Smooth muscle cell (in vitro differentiated cells): Measurements from ENCODE around the gene GLS. TPM values are rescaled to one million over a fixed set of nuclear protein-coding genes. Genes with fewer than 3 reads are reported as not detected.

Experiments
- DNase-seq: peaks from one replicate; lab custom pipeline; 2025; ENCODE audit not compliant: unreplicated experiment; lab: John Stamatoyannopoulos, UW
- H2AFZ ChIP-seq: fragments of 200-600 bp; sonication (generic); 2 replicates; pipeline ENCODE4 v1.6.0; 2016; ENCODE audit warnings: antibody characterized with exemption, low read depth, mild to moderate bottlenecking
- H3F3A ChIP-seq: fragments of 200-600 bp; sonication (generic); 2 replicates; pipeline ENCODE4 v1.6.0; 2017; ENCODE audit warnings: antibody characterized with exemption, low read depth
- H3K27ac ChIP-seq: fragments of 200-600 bp; sonication (generic); 2 replicates; pipeline ENCODE4 v1.5.1; 2016; ENCODE audit warnings: low read depth, mild to moderate bottlenecking
- H3K27me3 ChIP-seq: fragments of 200-600 bp; sonication (generic); 2 replicates; pipeline ENCODE4 v1.6.1; 2016; ENCODE audit warnings: low read depth, mild to moderate bottlenecking
- H3K36me3 ChIP-seq: fragments of 200-600 bp; sonication (generic); 2 replicates; pipeline ENCODE4 v1.5.1; 2016; ENCODE audit warnings: low read depth
- H3K4me1 ChIP-seq: fragments of 200-600 bp; sonication (generic); 2 replicates; pipeline ENCODE4 v1.5.1; 2016; ENCODE audit warnings: low read depth
- H3K4me2 ChIP-seq: fragments of 200-600 bp; sonication (generic); 2 replicates; pipeline ENCODE4 v1.6.0; 2016; ENCODE audit warnings: mild to moderate bottlenecking
- H3K4me3 ChIP-seq: fragments of 200-600 bp; sonication (generic); 2 replicates; pipeline ENCODE4 v1.5.1; 2016; ENCODE audit warnings: mild to moderate bottlenecking
- H3K79me2 ChIP-seq: fragments of 200-600 bp; sonication (generic); 2 replicates; pipeline ENCODE4 v1.6.0; 2016; ENCODE audit warnings: low read depth, mild to moderate bottlenecking
- H3K9ac ChIP-seq: fragments of 200-600 bp; sonication (generic); 2 replicates; pipeline ENCODE4 v1.6.0; 2016; ENCODE audit warnings: low read depth
- H3K9me3 ChIP-seq: fragments of 200-600 bp; sonication (generic); replicated peaks from 2 replicates; pipeline ENCODE4 v1.5.1; 2016; ENCODE audit warnings: low read depth
- H4K20me1 ChIP-seq: fragments of 200-600 bp; sonication (generic); 2 replicates; pipeline ENCODE4 v1.6.0; 2016; ENCODE audit warnings: low read depth
- CTCF ChIP-seq: fragments of 200-600 bp; sonication (generic); IDR thresholded peaks from 2 replicates; pipeline ENCODE4 v1.5.1; 2017; ENCODE audit warnings: borderline replicate concordance, mild to moderate bottlenecking, antibody characterized with exemption; ENCODE audit not compliant: insufficient read depth, poor library complexity, severe bottlenecking
- WGBS: methylation state at CpG from one replicate; pipeline ENCODE4 v1.1.7; 2016; ENCODE audit warnings: low lambda C conversion rate; 5-methylcytosine and 5-hydroxymethylcytosine counted together
- polyA plus RNA-seq: library from polyadenylated mRNA; unstranded; fragments of >200 nt; fragmentation: Nextera tagmentation; extraction: Ambion mirVana; gene quantifications from 2 replicates; pipeline ENCODE4 v1.2.1, GENCODE V29; 2016
- total RNA-seq: library from RNA; depleted of rRNA; stranded (reverse); fragments of >200 nt; gene quantifications from 2 replicates; pipeline ENCODE4 v1.2.3, GENCODE V29; 2014

Gene GLS
- total and polyA plus RNA-seq, 2 experiments from 2014 or later, result 76.2 to 454 TPM

GRCh38 chr2:190862571-190862991 is 18.0 kb upstream of the GLS start:
- DNase-seq, result no peak
- Histone ChIP-seq H3K4me2 (peak overlapping the region; percentile 73), H3K9me3 (no peaks in the 10 kb centered on the region), H2AFZ (no peak overlapping the region), H3K27ac (peak overlapping the region; percentile 94), H3K9ac (no peak overlapping the region), H4K20me1 (no peaks in the 10 kb centered on the region), H3K4me3 (no peak overlapping the region), H3K27me3 (no peaks in the 10 kb centered on the region), H3F3A (peaks cover 46% of the 10 kb centered on the region), H3K36me3 (no peaks in the 10 kb centered on the region), H3K4me1 (peaks cover 36% of the 10 kb centered on the region), H3K79me2 (no peaks in the 10 kb centered on the region)
- 12% methylated on average over 2 of the region's 2 CpGs for WGBS
- TF ChIP-seq CTCF, result no peak

GRCh38 chr2:190863946-190864345 is 16.7 kb upstream of the GLS start:
- no peaks in the 10 kb centered on the region for H3K79me2 ChIP-seq
- peak overlapping the region; percentile 94 for H3K27ac ChIP-seq
- H3F3A ChIP-seq, result peaks cover 48% of the 10 kb centered on the region
- no peaks in the 10 kb centered on the region for H4K20me1 ChIP-seq
- no peaks in the 10 kb centered on the region for H3K27me3 ChIP-seq
- no peak overlapping the region for H3K9ac ChIP-seq
- H3K36me3 ChIP-seq, result no peaks in the 10 kb centered on the region
- no peak for TF ChIP-seq CTCF
- H3K4me2 ChIP-seq, result peak overlapping the region; percentile 73
- H3K9me3 ChIP-seq, result no peaks in the 10 kb centered on the region
- no peak for DNase-seq
- 33% methylated on average over 3 of the region's 3 CpGs for WGBS
- no peak overlapping the region for H3K4me3 ChIP-seq
- H3K4me1 ChIP-seq, result peaks cover 32% of the 10 kb centered on the region
- no peak overlapping the region for H2AFZ ChIP-seq

- peak overlapping the region; percentile 73 for H3K4me2 ChIP-seq
- peaks cover 28% of the 10 kb centered on the region for H3K4me1 ChIP-seq
- H3K4me3 ChIP-seq, result no peak overlapping the region
- H3K27ac ChIP-seq, result peak overlapping the region; percentile 94
- no peak for TF ChIP-seq CTCF
- H3K36me3 ChIP-seq, result no peaks in the 10 kb centered on the region
- H3K79me2 ChIP-seq, result no peaks in the 10 kb centered on the region
- no peak overlapping the region for H2AFZ ChIP-seq
- no peaks in the 10 kb centered on the region for H4K20me1 ChIP-seq
- no peaks in the 10 kb centered on the region for H3K27me3 ChIP-seq
- no peak for DNase-seq
- H3K9me3 ChIP-seq, result no peaks in the 10 kb centered on the region
- peaks cover 44% of the 10 kb centered on the region for H3F3A ChIP-seq
- no peak overlapping the region for H3K9ac ChIP-seq
Measured at GRCh38 chr2:190864375-190864774, 16.2 kb upstream of the GLS start.

- Histone ChIP-seq H3K4me2 (peak overlapping the region; percentile 49), H3K4me3 (no peak overlapping the region), H4K20me1 (no peaks in the 10 kb centered on the region), H3K4me1 (peaks cover 10% of the 10 kb centered on the region), H3K27ac (peak overlapping the region; percentile 56), H3K9ac (no peak overlapping the region), H3K36me3 (no peaks in the 10 kb centered on the region), H3K27me3 (no peaks in the 10 kb centered on the region), H3K9me3 (no peaks in the 10 kb centered on the region), H3F3A (peaks cover 30% of the 10 kb centered on the region), H2AFZ (peak overlapping the region; percentile 39), H3K79me2 (no peaks in the 10 kb centered on the region)
- no peak for DNase-seq
- WGBS, result 71% methylated on average over 2 of the region's 2 CpGs
- TF ChIP-seq CTCF, result no peak
Measured at GRCh38 chr2:190867212-190867611, 13.4 kb upstream of the GLS start.
